H1 (cell line): Measurements from ENCODE around the gene TPSG1. TPM values are rescaled to one million over a fixed set of nuclear protein-coding genes. Genes with fewer than 3 reads are reported as not detected.

Experiments
- polyA plus RNA-seq, 7 experiments: library from polyadenylated mRNA; depleted of rRNA in 3 of 7; stranded (reverse) in 5 of 7; unstranded in 2 of 7; fragments of >200 nt in 5 of 7; fragments of 200-250 nt in 2 of 7; gene quantifications; 1 replicate in 5 of 7; 2 replicates in 1 of 7; 4 replicates in 1 of 7; pipeline versions ENCODE4 v1.2.1 to v1.2.3, GENCODE V29; 2011 to 2013; ENCODE audit warnings: missing spikeins in 2 of 7, mixed read lengths in 2 of 7
- total RNA-seq: library from RNA; stranded (reverse); fragmentation: NEBNext Ultra II Directional; extraction: Animal tissue kit (Norgen Biotek cat#: 25700); gene quantifications from 2 replicates; pipeline ENCODE4 v1.2.1, GENCODE V29; 2021

TPSG1 gene
- total and polyA plus RNA-seq, 2 of the 8 experiments (the other 6 are each of a cell fraction or from before 2014, with no cell fraction given), result not detected

Other genes starting within 250 kb of the TPSG1 start
- gene SOX8, start 243.5 kb downstream of the TPSG1 start, total RNA-seq, result 5.7 and 6.4 TPM in 2 replicates
- gene SOX8, start 243.5 kb downstream of the TPSG1 start, polyA plus RNA-seq (2011; rRNA removed), result 2.2 and 4.5 TPM in 2 replicates
- 0.31 and 0.56 TPM in 2 replicates for gene SSTR5, start 152.5 kb downstream of the TPSG1 start, total RNA-seq
- 0.60 and 0.61 TPM in 2 replicates for gene SSTR5, start 152.5 kb downstream of the TPSG1 start, polyA plus RNA-seq (2011; rRNA removed)
- gene C1QTNF8, start 129.0 kb downstream of the TPSG1 start, total RNA-seq, result not detected in 2 replicates
- not detected in 2 replicates for gene C1QTNF8, start 129.0 kb downstream of the TPSG1 start, polyA plus RNA-seq (2011; rRNA removed)
- gene CACNA1H, start 72.2 kb downstream of the TPSG1 start, total RNA-seq, result 27.2 and 28.7 TPM in 2 replicates
- gene CACNA1H, start 72.2 kb downstream of the TPSG1 start, polyA plus RNA-seq (2011; rRNA removed), result 14.0 and 27.4 TPM in 2 replicates
- gene TPSB2, start 4.9 kb upstream of the TPSG1 start, total RNA-seq, result not detected in 2 replicates
- gene TPSB2, start 4.9 kb upstream of the TPSG1 start, polyA plus RNA-seq (2011; rRNA removed), result 0.08 TPM in 1 of 2 replicates, not detected in the other
- gene TPSAB1, start 15.4 kb upstream of the TPSG1 start, total RNA-seq, result not detected in 2 replicates
- gene TPSAB1, start 15.4 kb upstream of the TPSG1 start, polyA plus RNA-seq (2011; rRNA removed), result 0.09 TPM in 2 replicates
- not detected in 2 replicates for gene TPSD1, start 30.8 kb upstream of the TPSG1 start, total RNA-seq
- 0.26 and 0.61 TPM in 2 replicates for gene TPSD1, start 30.8 kb upstream of the TPSG1 start, polyA plus RNA-seq (2011; rRNA removed)
- 268 and 272 TPM in 2 replicates for gene UBE2I, start 84.4 kb upstream of the TPSG1 start, total RNA-seq
- gene UBE2I, start 84.4 kb upstream of the TPSG1 start, polyA plus RNA-seq (2011; rRNA removed), result 148 and 162 TPM in 2 replicates
- 6.8 and 7.9 TPM in 2 replicates for gene BAIAP3, start 108.4 kb upstream of the TPSG1 start, total RNA-seq
- 2.9 and 6.3 TPM in 2 replicates for gene BAIAP3, start 108.4 kb upstream of the TPSG1 start, polyA plus RNA-seq (2011; rRNA removed)
- gene TSR3, start 126.6 kb upstream of the TPSG1 start, total RNA-seq, result 45.9 and 52.3 TPM in 2 replicates
- gene TSR3, start 126.6 kb upstream of the TPSG1 start, polyA plus RNA-seq (2011; rRNA removed), result 43.1 and 66.0 TPM in 2 replicates
- gene GNPTG, start 126.7 kb upstream of the TPSG1 start, total RNA-seq, result 25.2 and 26.2 TPM in 2 replicates
- gene GNPTG, start 126.7 kb upstream of the TPSG1 start, polyA plus RNA-seq (2011; rRNA removed), result 51.2 and 73.3 TPM in 2 replicates
- gene UNKL, start 189.4 kb upstream of the TPSG1 start, total RNA-seq, result 31.8 and 32.1 TPM in 2 replicates
- 25.1 and 32.0 TPM in 2 replicates for gene UNKL, start 189.4 kb upstream of the TPSG1 start, polyA plus RNA-seq (2011; rRNA removed)
- gene UQCC4, start 195.5 kb upstream of the TPSG1 start, total RNA-seq, result 13.4 and 14.9 TPM in 2 replicates
- 33.8 and 35.0 TPM in 2 replicates for gene UQCC4, start 195.5 kb upstream of the TPSG1 start, polyA plus RNA-seq (2011; rRNA removed)
- not detected in 2 replicates for gene PERCC1, start 205.8 kb upstream of the TPSG1 start, total RNA-seq
- gene PERCC1, start 205.8 kb upstream of the TPSG1 start, polyA plus RNA-seq (2011; rRNA removed), result not detected in 2 replicates
- 0.88 and 1.3 TPM in 2 replicates for gene CCDC154, start 219.3 kb upstream of the TPSG1 start, total RNA-seq
- gene CCDC154, start 219.3 kb upstream of the TPSG1 start, polyA plus RNA-seq (2011; rRNA removed), result 0.15 and 0.58 TPM in 2 replicates
- gene CLCN7, start 249.8 kb upstream of the TPSG1 start, total RNA-seq, result 76.5 and 81.5 TPM in 2 replicates
- gene CLCN7, start 249.8 kb upstream of the TPSG1 start, polyA plus RNA-seq (2011; rRNA removed), result 38.6 and 79.6 TPM in 2 replicates